NOMO-1 (cell line): ENCODE results near the gene RRP1.
A peak's percentile ranks its signal among the peaks of the same experiment; 100 is the strongest.

Experiments used
- DNase-seq, 2 experiments: peaks; one replicate each; lab custom pipeline; 2025; ENCODE audit not compliant: unreplicated experiment in 2 of 2; lab: John Stamatoyannopoulos, UW

Gene RRP1

GRCh38 chr21:43774163-43774562 is 15.2 kb upstream of the RRP1 start:
- no peak for DNase-seq

- DNase-seq: no peak
Observed at GRCh38 chr21:43775190-43775589, 14.2 kb upstream of the RRP1 start.

- peak; percentile 57 to 65 for DNase-seq
Observed at GRCh38 chr21:43775795-43776430, 13.5 kb upstream of the RRP1 start, which contains the start of gene CSTB. Gene CSTB, minus strand, starts transcription at chr21:43776308. Its CDS starts 39 bp downstream, at chr21:43776269.

GRCh38 chr21:43777953-43778352 is 11.4 kb upstream of the RRP1 start:
- no peak for DNase-seq

GRCh38 chr21:43778469-43779335 is 10.7 kb upstream of the RRP1 start:
- peak; percentile 4 to 20 for DNase-seq

GRCh38 chr21:43779660-43780059 is 9.7 kb upstream of the RRP1 start:
- no peak for DNase-seq

- DNase-seq: no peak
Observed at GRCh38 chr21:43781846-43782245, 7.5 kb upstream of the RRP1 start.

- DNase-seq: no peak
Observed at GRCh38 chr21:43782431-43783097, 6.8 kb upstream of the RRP1 start.

GRCh38 chr21:43783098-43783700 is 6.2 kb upstream of the RRP1 start:
- DNase-seq: peak; percentile 14 to 30

GRCh38 chr21:43785134-43785533 is 4.2 kb upstream of the RRP1 start:
- no peak for DNase-seq

GRCh38 chr21:43786300-43786806 is 3.0 kb upstream of the RRP1 start:
- no peak for DNase-seq

- DNase-seq: no peak
Observed at GRCh38 chr21:43786807-43787440, 2.5 kb upstream of the RRP1 start.

GRCh38 chr21:43790010-43790524 is 690 bp downstream of the RRP1 start:
- no peak for DNase-seq

GRCh38 chr21:43792406-43792805 is 3.0 kb downstream of the RRP1 start:
- no peak for DNase-seq

- DNase-seq: no peak
Observed at GRCh38 chr21:43793243-43793642, 3.9 kb downstream of the RRP1 start.

- no peak for DNase-seq
Observed at GRCh38 chr21:43794311-43794710, 4.9 kb downstream of the RRP1 start.

- DNase-seq: no peak
Observed at GRCh38 chr21:43794857-43795256, 5.5 kb downstream of the RRP1 start.

GRCh38 chr21:43797415-43797814 is 8.0 kb downstream of the RRP1 start:
- DNase-seq: no peak

- DNase-seq: no peak
Observed at GRCh38 chr21:43797925-43798715, 8.7 kb downstream of the RRP1 start.
